HG03060 (cell line): Measurements from ENCODE around the gene FRMD8.
"Not testable (repeated sequence)": the region's sequence is repeated elsewhere in the genome, so short reads cannot be mapped to it uniquely, and the experiment has no call there.

Experiments used
- ATAC-seq: cut with Tn5 transposase; IDR thresholded peaks from one replicate; pipeline ENCODE4 v1.9.1; 2021; ENCODE audit warnings: low read depth, moderate number of reproducible peaks; ENCODE audit not compliant: unreplicated experiment

Gene FRMD8

GRCh38 chr11:65411681-65412070 lies 25.2 kb downstream of the FRMD8 start:
- no peak for ATAC-seq

- no peak for ATAC-seq
Observed at GRCh38 chr11:65412271-65413076, 26.0 kb downstream of the FRMD8 start.

- ATAC-seq, result not testable (repeated sequence)
Observed at GRCh38 chr11:65413077-65413664, 26.7 kb downstream of the FRMD8 start.

GRCh38 chr11:65414776-65415498 lies 28.5 kb downstream of the FRMD8 start:
- no peak for ATAC-seq

- ATAC-seq, result no peak
Observed at GRCh38 chr11:65415499-65416340, 29.3 kb downstream of the FRMD8 start.

- no peak for ATAC-seq
Observed at GRCh38 chr11:65416341-65416824, 29.9 kb downstream of the FRMD8 start.

- ATAC-seq, result no peak
Observed at GRCh38 chr11:65416841-65417701, 30.6 kb downstream of the FRMD8 start.

GRCh38 chr11:65417702-65418430 lies 31.4 kb downstream of the FRMD8 start:
- no peak for ATAC-seq

GRCh38 chr11:65418431-65418680 lies 31.9 kb downstream of the FRMD8 start:
- ATAC-seq, result no peak

- no peak for ATAC-seq
Observed at GRCh38 chr11:65418681-65419459, 32.4 kb downstream of the FRMD8 start.

- no peak for ATAC-seq
Observed at GRCh38 chr11:65419460-65419771, 33.0 kb downstream of the FRMD8 start.

GRCh38 chr11:65419772-65420481 lies 33.5 kb downstream of the FRMD8 start:
- no peak for ATAC-seq

GRCh38 chr11:65420506-65420905 lies 34.1 kb downstream of the FRMD8 start:
- no peak for ATAC-seq

GRCh38 chr11:65420979-65421793 lies 34.7 kb downstream of the FRMD8 start:
- ATAC-seq, result peak; percentile 18

GRCh38 chr11:65421794-65422632 lies 35.6 kb downstream of the FRMD8 start:
- ATAC-seq, result no peak
